ENCODE data around the gene PERM1. TPM values are rescaled to one million over a fixed set of nuclear protein-coding genes. Genes with fewer than 3 reads are reported as not detected.
A peak's percentile ranks its signal among the peaks of the same experiment; 100 is the strongest.

The PERM1 gene
- polyA plus RNA-seq, 1 donor (not counting 4 experiments of a cell fraction or from before 2014, with no cell fraction given), result not detected

GRCh38 chr1:931380-932172, 50.3 kb downstream of the PERM1 start:
- Histone ChIP-seq H3K9me3 (ENCODE audit: control insufficient read depth, low read depth, low read length) (no peaks in the 10 kb centered on the region), H3K4me3 (ENCODE audit: control insufficient read depth in 2 of 3, extremely low read depth in 1 of 3, insufficient read depth in 2 of 3, low read depth in 1 of 3, low read length in 3 of 3) (no peak overlapping the region), H3K4me2 (ENCODE audit: control insufficient read depth, extremely low read depth, insufficient read depth, low read depth, low read length) (no peak overlapping the region), H4K20me1 (ENCODE audit: control insufficient read depth, extremely low read depth, insufficient read depth, low read length) (peaks cover 3% of the 10 kb centered on the region), H3K9ac (ENCODE audit: control insufficient read depth, extremely low read depth, insufficient read depth, low read length) (no peak overlapping the region), H2AFZ (ENCODE audit: control insufficient read depth, low read length) (no peak overlapping the region), H3K27me3 (ENCODE audit: control insufficient read depth, extremely low read depth, insufficient read depth, low read length) (peaks cover 90% of the 10 kb centered on the region), H3K27ac (ENCODE audit: control insufficient read depth, insufficient read depth, low read length) (no peak overlapping the region), H3K4me1 (ENCODE audit: control insufficient read depth, extremely low read depth, insufficient read depth, low read length) (no peaks in the 10 kb centered on the region), H3K79me2 (ENCODE audit: control insufficient read depth, insufficient read depth, low read length) (no peaks in the 10 kb centered on the region), H3K9me1 (ENCODE audit: control insufficient read depth, extremely low read depth, insufficient read depth, low read length) (no peaks in the 10 kb centered on the region), H3K36me3 (ENCODE audit: control insufficient read depth in 2 of 2, extremely low read depth in 1 of 2, insufficient read depth in 2 of 2, low read length in 2 of 2) (no peaks in the 10 kb centered on the region)
- dilution Hi-C loops (cut with MboI; ENCODE audit: extremely low pct_ligation_motif_present, low sequenced_read_pairs), result no loop called here
- no peak for TF ChIP-seq CTCF (optimal IDR thresholded peaks at IDR 0.05 in 1 of 3, IDR thresholded peaks at IDR 0.05 in 1 of 3, conservative IDR thresholded peaks at IDR 0.05 in 1 of 3; ENCODE audit: extremely low read depth in 1 of 3, insufficient read depth in 2 of 3, low read length in 3 of 3)
- DNase-seq (ENCODE audit: low read depth, low spot score), result no peak
- FAIRE-seq, result no peak

- Histone ChIP-seq H4K20me1 (ENCODE audit: control insufficient read depth, extremely low read depth, insufficient read depth, low read length) (peaks cover 6% of the 10 kb centered on the region), H3K27ac (ENCODE audit: control insufficient read depth, insufficient read depth, low read length) (no peak overlapping the region), H3K27me3 (ENCODE audit: control insufficient read depth, extremely low read depth, insufficient read depth, low read length) (peaks cover 90% of the 10 kb centered on the region), H2AFZ (ENCODE audit: control insufficient read depth, low read length) (no peak overlapping the region), H3K9me1 (ENCODE audit: control insufficient read depth, extremely low read depth, insufficient read depth, low read length) (no peaks in the 10 kb centered on the region), H3K4me3 (ENCODE audit: control insufficient read depth in 2 of 3, extremely low read depth in 1 of 3, insufficient read depth in 2 of 3, low read depth in 1 of 3, low read length in 3 of 3) (no peak overlapping the region), H3K79me2 (ENCODE audit: control insufficient read depth, insufficient read depth, low read length) (no peaks in the 10 kb centered on the region), H3K4me2 (ENCODE audit: control insufficient read depth, extremely low read depth, insufficient read depth, low read depth, low read length) (no peak overlapping the region), H3K36me3 (ENCODE audit: control insufficient read depth in 2 of 2, extremely low read depth in 1 of 2, insufficient read depth in 2 of 2, low read length in 2 of 2) (no peaks in the 10 kb centered on the region), H3K9ac (ENCODE audit: control insufficient read depth, extremely low read depth, insufficient read depth, low read length) (no peak overlapping the region), H3K9me3 (ENCODE audit: control insufficient read depth, low read depth, low read length) (no peaks in the 10 kb centered on the region), H3K4me1 (ENCODE audit: control insufficient read depth, extremely low read depth, insufficient read depth, low read length) (no peaks in the 10 kb centered on the region)
- DNase-seq (ENCODE audit: low read depth, low spot score) (no peak), FAIRE-seq (no peak)
- TF ChIP-seq EZH2 (IDR thresholded peaks at IDR 0.05; ENCODE audit: low read length) (peak; percentile 53), CTCF (optimal IDR thresholded peaks at IDR 0.05 in 1 of 3, IDR thresholded peaks at IDR 0.05 in 1 of 3, conservative IDR thresholded peaks at IDR 0.05 in 1 of 3; ENCODE audit: extremely low read depth in 1 of 3, insufficient read depth in 2 of 3, low read length in 3 of 3) (no peak)
- dilution Hi-C loops (cut with MboI; ENCODE audit: extremely low pct_ligation_motif_present, low sequenced_read_pairs), result no loop called here
Observed at GRCh38 chr1:930633-931138, 51.2 kb downstream of the PERM1 start.

Measured in keratinocyte (primary cell).